OCI-LY1 (cell line): ENCODE results near the gene GPAM.

Source experiments
- CTCF ChIP-seq: fragments of 200-600 bp; sonication (generic), shearing (Covaris generic); IDR thresholded peaks from 2 replicates; pipeline ENCODE4 v1.5.1; 2017; ENCODE audit warnings: mild to moderate bottlenecking, antibody characterized with exemption, low read length, moderate library complexity, mixed read lengths
- EZH2 ChIP-seq: fragments of 200-600 bp; sonication (generic), shearing (Covaris generic); IDR thresholded peaks from 2 replicates; pipeline ENCODE4 v1.8.0; 2017; ENCODE audit warnings: borderline replicate concordance, mixed run types, mild to moderate bottlenecking, antibody characterized with exemption, low read length, moderate library complexity, mixed read lengths

GRCh38 chr10:112218960-112219359 is 35.4 kb upstream of the GPAM start:
- TF ChIP-seq EZH2 (no peak), CTCF (no peak)
